MM.1S (cell line): ENCODE results near the gene PRADC1.

Experiments
- DNase-seq: peaks from one replicate; pipeline ENCODE4 v3.0.0-alpha.2; 2015
- H2AFZ ChIP-seq: fragments of 300-600 bp; sonication (generic); 2 replicates; pipeline ENCODE4 v1.6.0; 2016; ENCODE audit warnings: antibody characterized with exemption, low read length
- H3F3A ChIP-seq: fragments of 300-600 bp; sonication (generic); 2 replicates; pipeline ENCODE4 v1.6.1; 2016; ENCODE audit warnings: mild to moderate bottlenecking, antibody characterized with exemption, low read length, moderate library complexity, mixed read lengths; ENCODE audit not compliant: insufficient read depth
- H3K27ac ChIP-seq: fragments of 300-600 bp; sonication (generic); 2 replicates; pipeline ENCODE4 v1.5.1; 2016; ENCODE audit warnings: mild to moderate bottlenecking, low read length
- H3K27me3 ChIP-seq: fragments of 300-600 bp; sonication (generic); replicated peaks from 2 replicates; pipeline ENCODE4 v1.6.0; 2016; ENCODE audit warnings: low read length; ENCODE audit not compliant: insufficient read depth
- H3K36me3 ChIP-seq: fragments of 300-600 bp; sonication (generic); replicated peaks from 2 replicates; pipeline ENCODE4 v1.6.1; 2016; ENCODE audit warnings: mild to moderate bottlenecking, low read length, mixed read lengths; ENCODE audit not compliant: insufficient read depth
- H3K4me1 ChIP-seq: fragments of 300-600 bp; sonication (generic); 2 replicates; pipeline ENCODE4 v1.6.1; 2016; ENCODE audit warnings: low read length, mixed read lengths
- H3K4me2 ChIP-seq: fragments of 300-600 bp; sonication (generic); 2 replicates; pipeline ENCODE4 v1.6.0; 2016; ENCODE audit warnings: low read depth, low read length
- H3K4me3 ChIP-seq: fragments of 300-600 bp; sonication (generic); 2 replicates; pipeline ENCODE4 v1.5.1; 2016; ENCODE audit warnings: low read length, mixed read lengths
- H3K79me2 ChIP-seq: fragments of 300-600 bp; sonication (generic); 2 replicates; pipeline ENCODE4 v1.6.1; 2016; ENCODE audit warnings: mixed run types, low read length, mixed read lengths
- H3K9ac ChIP-seq: fragments of 300-600 bp; sonication (generic); 2 replicates; pipeline ENCODE4 v1.6.1; 2016; ENCODE audit warnings: low read length, mixed read lengths
- H3K9me2 ChIP-seq: fragments of 300-600 bp; sonication (generic); replicated peaks from 2 replicates; pipeline ENCODE4 v1.6.1; 2016; ENCODE audit warnings: mild to moderate bottlenecking, low read length, mixed read lengths; ENCODE audit not compliant: insufficient read depth
- H3K9me3 ChIP-seq: fragments of 300-600 bp; sonication (generic); replicated peaks from 2 replicates; pipeline ENCODE4 v1.6.1; 2016; ENCODE audit warnings: mild to moderate bottlenecking, low read length, mixed read lengths; ENCODE audit not compliant: insufficient read depth
- H4K20me1 ChIP-seq: fragments of 300-600 bp; sonication (generic); 2 replicates; pipeline ENCODE4 v1.6.1; 2016; ENCODE audit warnings: mild to moderate bottlenecking, low read length, moderate library complexity, mixed read lengths; ENCODE audit not compliant: insufficient read depth
- EZH2 ChIP-seq: fragments of 300-600 bp; sonication (generic); optimal IDR thresholded peaks from 2 replicates; pipeline ENCODE3; 2017; ENCODE audit warnings: low read depth, mild to moderate bottlenecking, antibody characterized with exemption, low read length, mixed read lengths
- EZH2phosphoT487 ChIP-seq: fragments of 300-600 bp; sonication (generic); IDR thresholded peaks from 2 replicates; pipeline ENCODE4 v1.6.1; 2018; ENCODE audit warnings: antibody characterized with exemption, low read length
- TF ChIP-seq, protein P1 (sequence below): fragments of 300-600 bp; sonication (generic); IDR thresholded peaks from 2 replicates; pipeline ENCODE4 v1.5.1; 2016; ENCODE audit warnings: antibody characterized with exemption, low read length, mixed read lengths

Gene PRADC1

DNA sequence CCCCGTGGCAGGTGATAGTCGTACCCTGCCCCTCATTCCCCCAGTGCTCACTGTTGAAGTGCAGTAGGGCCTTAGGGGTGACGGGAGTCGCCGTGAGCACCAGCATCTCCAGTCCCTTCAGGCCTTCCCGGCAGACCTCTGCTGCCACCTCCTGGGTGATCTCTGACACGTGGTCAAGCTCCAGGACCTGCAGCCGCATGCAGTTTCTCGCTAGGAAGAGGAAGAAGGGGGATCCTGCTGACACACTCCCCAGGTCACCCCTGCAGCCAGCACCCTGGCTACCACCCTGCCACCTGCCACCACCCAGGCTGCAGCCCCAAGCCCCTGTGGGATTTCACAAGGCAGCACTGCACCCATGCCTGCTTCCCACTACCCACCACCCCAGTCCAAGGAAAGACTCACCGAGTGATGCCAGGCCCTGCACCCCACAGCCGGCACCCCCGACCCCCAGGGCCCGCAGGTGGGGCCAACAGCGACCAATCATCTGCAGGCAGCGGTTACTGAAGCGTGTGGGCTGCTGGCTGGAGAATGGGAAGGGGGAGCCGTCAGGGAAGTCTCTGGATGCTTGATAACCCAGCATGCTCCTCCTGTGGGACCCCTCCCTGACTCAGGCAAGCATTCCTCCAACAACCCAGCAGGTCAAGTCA lies 27.4 kb upstream of the PRADC1 start:
- Histone ChIP-seq H3K27ac (no peak overlapping the region), H3K27me3 (no peaks in the 10 kb centered on the region), H3K9me2 (no peaks in the 10 kb centered on the region), H3K4me1 (no peaks in the 10 kb centered on the region), H3K4me2 (no peak overlapping the region), H3K36me3 (no peaks in the 10 kb centered on the region), H3K9me3 (no peaks in the 10 kb centered on the region), H3F3A (no peaks in the 10 kb centered on the region; the same call in 1 of the 2 replicates), H3K9ac (no peak overlapping the region), H2AFZ (no peak overlapping the region), H3K4me3 (no peak overlapping the region), H3K79me2 (no peaks in the 10 kb centered on the region), H4K20me1 (no peaks in the 10 kb centered on the region)
- TF ChIP-seq, protein P1, sequence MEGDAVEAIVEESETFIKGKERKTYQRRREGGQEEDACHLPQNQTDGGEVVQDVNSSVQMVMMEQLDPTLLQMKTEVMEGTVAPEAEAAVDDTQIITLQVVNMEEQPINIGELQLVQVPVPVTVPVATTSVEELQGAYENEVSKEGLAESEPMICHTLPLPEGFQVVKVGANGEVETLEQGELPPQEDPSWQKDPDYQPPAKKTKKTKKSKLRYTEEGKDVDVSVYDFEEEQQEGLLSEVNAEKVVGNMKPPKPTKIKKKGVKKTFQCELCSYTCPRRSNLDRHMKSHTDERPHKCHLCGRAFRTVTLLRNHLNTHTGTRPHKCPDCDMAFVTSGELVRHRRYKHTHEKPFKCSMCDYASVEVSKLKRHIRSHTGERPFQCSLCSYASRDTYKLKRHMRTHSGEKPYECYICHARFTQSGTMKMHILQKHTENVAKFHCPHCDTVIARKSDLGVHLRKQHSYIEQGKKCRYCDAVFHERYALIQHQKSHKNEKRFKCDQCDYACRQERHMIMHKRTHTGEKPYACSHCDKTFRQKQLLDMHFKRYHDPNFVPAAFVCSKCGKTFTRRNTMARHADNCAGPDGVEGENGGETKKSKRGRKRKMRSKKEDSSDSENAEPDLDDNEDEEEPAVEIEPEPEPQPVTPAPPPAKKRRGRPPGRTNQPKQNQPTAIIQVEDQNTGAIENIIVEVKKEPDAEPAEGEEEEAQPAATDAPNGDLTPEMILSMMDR, result peak; percentile 29
- TF ChIP-seq EZH2, result no peak
- no peak for TF ChIP-seq EZH2phosphoT487
- peak; percentile 13 for DNase-seq

DNA sequence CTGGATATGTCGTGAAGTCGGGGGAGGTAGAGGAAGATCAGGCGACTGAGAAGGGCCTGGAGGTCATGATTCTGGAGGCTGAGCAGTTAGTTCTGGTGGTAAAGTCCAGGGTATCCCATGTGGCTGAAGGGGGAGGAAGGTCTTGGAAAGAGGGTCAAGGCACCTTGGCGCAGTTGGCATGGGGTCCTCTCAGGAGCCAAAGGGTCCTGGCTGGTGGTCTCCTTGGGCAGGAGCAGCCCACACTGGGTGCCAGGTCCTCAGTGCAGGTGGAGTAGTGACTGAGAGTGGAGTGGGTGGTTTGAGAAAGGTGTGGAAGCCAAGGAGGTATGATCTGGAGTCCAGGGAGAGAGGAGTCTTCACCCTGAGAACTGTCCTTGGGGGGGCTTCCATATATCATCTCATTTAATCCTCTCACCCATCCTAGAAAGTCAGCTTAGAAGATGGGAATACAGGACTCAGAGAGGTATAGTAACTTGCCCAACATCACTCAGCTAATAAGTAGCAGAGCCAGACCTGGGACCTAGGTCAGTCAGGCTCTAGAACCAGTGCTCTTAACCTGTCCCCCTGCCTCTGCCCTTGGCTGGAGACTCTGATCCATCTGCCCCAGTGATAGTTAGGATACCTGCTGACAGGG lies 26.8 kb upstream of the PRADC1 start:
- Histone ChIP-seq H3K79me2 (no peaks in the 10 kb centered on the region), H3K9me3 (no peaks in the 10 kb centered on the region), H2AFZ (no peak overlapping the region), H3K4me3 (no peak overlapping the region), H3F3A (no peaks in the 10 kb centered on the region; the same call in 1 of the 2 replicates), H3K36me3 (no peaks in the 10 kb centered on the region), H4K20me1 (no peaks in the 10 kb centered on the region), H3K4me2 (no peak overlapping the region), H3K9me2 (no peaks in the 10 kb centered on the region), H3K27me3 (no peaks in the 10 kb centered on the region), H3K27ac (no peak overlapping the region), H3K4me1 (no peaks in the 10 kb centered on the region), H3K9ac (no peak overlapping the region)
- no peak for TF ChIP-seq EZH2phosphoT487
- no peak for TF ChIP-seq EZH2
- TF ChIP-seq, protein P1, result no peak
- no peak for DNase-seq

DNA sequence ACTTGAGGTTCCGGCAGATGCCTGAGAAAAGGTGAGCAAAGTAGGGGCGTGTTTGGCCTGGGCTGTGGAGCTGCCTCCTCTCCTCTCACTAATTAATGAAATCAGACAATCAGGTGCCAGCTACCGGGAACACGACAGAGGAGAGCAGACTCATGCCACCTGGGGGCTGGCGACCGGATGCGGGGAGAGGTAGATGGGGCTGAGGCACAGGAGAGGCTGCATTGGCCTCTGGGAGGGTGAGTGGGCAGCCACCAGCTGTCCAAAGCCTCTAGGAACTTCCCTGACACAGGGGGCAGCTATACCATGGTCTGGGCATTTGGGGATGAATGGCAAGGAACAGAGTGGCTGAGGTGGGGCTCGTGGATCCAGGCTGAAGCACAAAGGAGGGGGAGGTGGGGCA lies 26.2 kb upstream of the PRADC1 start:
- H3F3A ChIP-seq, result no peaks in the 10 kb centered on the region; the same call in 1 of the 2 replicates

More for the DNA sequence above, 26.2 kb upstream of the PRADC1 start:
- no peaks in the 10 kb centered on the region for H3K9me3 ChIP-seq
- H3K4me2 ChIP-seq, result no peak overlapping the region
- H3K9me2 ChIP-seq, result no peaks in the 10 kb centered on the region
- H3K36me3 ChIP-seq, result no peaks in the 10 kb centered on the region
- TF ChIP-seq, protein P1, result no peak
- TF ChIP-seq EZH2phosphoT487, result no peak
- no peak for TF ChIP-seq EZH2
- H3K4me3 ChIP-seq, result no peak overlapping the region
- no peak overlapping the region for H3K9ac ChIP-seq
- no peak for DNase-seq
- H2AFZ ChIP-seq, result no peak overlapping the region
- no peaks in the 10 kb centered on the region for H3K27me3 ChIP-seq
- no peaks in the 10 kb centered on the region for H3K79me2 ChIP-seq
- no peaks in the 10 kb centered on the region for H4K20me1 ChIP-seq
- H3K4me1 ChIP-seq, result no peaks in the 10 kb centered on the region
- H3K27ac ChIP-seq, result no peak overlapping the region
